Chondrocyte (in vitro differentiated cells): ENCODE measurements around the gene SEMA7A. TPM values are rescaled to one million over a fixed set of nuclear protein-coding genes. Genes with fewer than 3 reads are reported as not detected.
A peak's percentile ranks its signal among the peaks of the same experiment; 100 is the strongest.

Experiments used
- DNase-seq: peaks from one replicate; pipeline ENCODE4 v3.0.0; 2021; ENCODE audit warnings: mixed read lengths, low spot score
- H3K27ac Mint-ChIP-seq: one replicate; pipeline ENCODE4 v1.8.0; 2021; ENCODE audit warnings: mild to moderate bottlenecking, moderate library complexity, mixed read lengths; ENCODE audit not compliant: unreplicated experiment
- H3K27me3 Mint-ChIP-seq: 2 replicates; pipeline ENCODE4 v1.8.0; 2021; ENCODE audit warnings: low read depth, mixed read lengths
- H3K36me3 Mint-ChIP-seq: 2 replicates; pipeline ENCODE4 v1.8.0; 2021; ENCODE audit warnings: low read depth, mixed read lengths
- H3K4me1 Mint-ChIP-seq: 2 replicates; pipeline ENCODE4 v1.8.0; 2021; ENCODE audit warnings: low read depth, mild to moderate bottlenecking, mixed read lengths
- H3K4me3 Mint-ChIP-seq: one replicate; pipeline ENCODE4 v1.8.0; 2021; ENCODE audit warnings: mild to moderate bottlenecking, moderate library complexity, mixed read lengths; ENCODE audit not compliant: unreplicated experiment
- H3K9me3 Mint-ChIP-seq: 2 replicates; pipeline ENCODE4 v1.8.0; 2021; ENCODE audit warnings: low read depth, mixed read lengths
- CTCF ChIP-seq: fragments of 200-600 bp; sonication (generic); IDR thresholded peaks from 2 replicates; pipeline ENCODE4 v1.5.0; 2021; ENCODE audit warnings: antibody characterized with exemption, mild to moderate bottlenecking, moderate library complexity
- total RNA-seq: library from RNA; stranded (reverse); gene quantifications from 3 replicates; pipeline ENCODE4 v1.2.1, GENCODE V29; 2021

SEMA7A gene
- total RNA-seq, 1 donor from 2014 or later = 2.3 TPM

DNA sequence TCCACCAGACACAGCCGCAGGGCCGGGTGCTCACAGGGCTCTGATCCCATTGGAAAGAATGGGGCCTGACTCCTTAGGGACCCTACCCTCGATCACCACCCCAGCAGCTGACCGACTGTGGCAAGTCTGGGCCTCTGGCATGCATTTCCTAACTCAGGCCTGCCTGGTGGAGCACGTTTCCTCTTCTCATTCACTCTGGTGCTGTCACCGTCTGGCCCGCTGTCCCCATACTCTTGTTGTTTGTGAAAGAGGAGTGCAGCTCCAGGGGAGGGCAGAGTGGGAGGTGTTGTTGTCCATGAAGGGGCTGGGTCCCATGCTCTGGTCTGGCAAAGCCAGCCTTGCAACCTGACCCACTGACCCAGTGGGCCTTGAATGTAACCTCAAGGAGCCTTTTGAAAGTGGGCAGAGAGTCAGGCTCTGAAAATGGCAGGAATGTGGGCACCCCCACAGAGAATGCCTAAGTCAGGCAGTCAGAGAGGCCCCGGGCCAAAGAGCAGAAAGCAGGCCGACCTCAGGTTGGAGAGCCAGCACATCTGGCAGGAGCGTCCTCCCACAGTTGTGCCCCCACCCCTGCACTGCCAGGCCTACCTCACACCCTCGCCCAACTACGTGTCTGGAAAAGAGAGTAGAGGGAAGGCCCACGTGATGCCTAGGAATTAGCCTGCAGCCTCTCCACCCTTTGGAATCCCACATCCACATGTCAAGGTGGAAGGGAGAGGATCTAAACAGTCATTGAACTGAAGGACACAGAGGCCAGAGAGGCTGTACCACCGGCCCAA is 10.9 kb downstream of the SEMA7A start:
- H3K27me3 Mint-ChIP-seq = no peaks in the 10 kb centered on the region
- TF ChIP-seq CTCF = no peak
- peaks cover 32% of the 10 kb centered on the region for H3K4me1 Mint-ChIP-seq
- no peak overlapping the region for H3K4me3 Mint-ChIP-seq
- no peaks in the 10 kb centered on the region for H3K9me3 Mint-ChIP-seq
- H3K36me3 Mint-ChIP-seq = no peaks in the 10 kb centered on the region
- peak overlapping the region; percentile 81 for H3K27ac Mint-ChIP-seq
- no peak for DNase-seq

- no peak for DNase-seq
- TF ChIP-seq CTCF = no peak
- no peaks in the 10 kb centered on the region for H3K27me3 Mint-ChIP-seq
- no peaks in the 10 kb centered on the region for H3K9me3 Mint-ChIP-seq
- peaks cover 32% of the 10 kb centered on the region for H3K4me1 Mint-ChIP-seq
- no peaks in the 10 kb centered on the region for H3K36me3 Mint-ChIP-seq
- no peak overlapping the region for H3K4me3 Mint-ChIP-seq
- H3K27ac Mint-ChIP-seq = no peak overlapping the region
These were observed 11.5 kb downstream of the SEMA7A start for GRCh38 chr15:74422265-74422651.

DNA sequence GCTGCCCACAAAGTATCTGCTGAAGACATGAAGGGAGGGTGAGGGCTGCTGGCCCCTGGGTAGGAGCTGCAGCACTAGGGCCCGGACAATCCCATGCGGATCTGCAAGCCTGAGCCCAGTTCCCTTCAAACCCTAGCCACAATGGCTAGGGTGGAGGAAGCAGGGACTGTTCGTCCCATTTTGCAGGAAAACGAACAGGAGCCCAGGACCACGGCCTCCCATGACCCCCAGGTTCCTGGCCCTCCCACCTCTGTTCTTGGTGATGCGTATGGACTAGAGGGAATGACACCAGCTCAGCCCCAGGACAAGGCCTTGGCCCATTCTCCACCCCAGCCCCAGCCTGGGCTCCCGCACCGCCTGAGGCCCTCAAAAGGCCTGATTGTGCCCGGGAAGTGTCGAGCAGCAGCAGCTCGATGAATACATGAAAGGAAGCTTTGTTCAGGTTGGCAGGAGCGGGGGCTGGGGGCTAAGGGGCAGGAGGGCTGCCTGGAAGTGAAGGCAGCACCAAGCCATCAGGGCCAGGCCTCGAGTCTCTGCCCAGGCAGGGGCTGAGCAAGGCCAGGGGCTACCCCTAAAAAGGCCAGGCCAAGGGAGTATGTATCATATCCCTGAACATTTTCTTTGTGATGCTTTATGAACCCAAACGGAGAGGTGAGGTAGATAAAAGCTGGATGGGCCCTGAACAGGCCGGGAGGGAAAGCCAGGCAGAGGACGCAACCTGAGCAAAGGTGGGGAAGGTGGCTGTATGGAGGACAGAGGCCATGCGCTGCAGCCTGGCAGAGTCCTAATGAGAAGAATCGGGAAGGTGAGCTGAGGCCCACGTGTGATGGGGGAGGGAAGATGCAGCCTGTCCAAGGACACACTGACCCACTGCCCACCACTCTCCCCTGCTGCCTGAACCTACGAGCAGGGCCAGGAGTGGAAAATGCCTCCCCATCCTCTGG is 12.2 kb downstream of the SEMA7A start:
- H3K27ac Mint-ChIP-seq = peak overlapping the region; percentile 45
- no peaks in the 10 kb centered on the region for H3K27me3 Mint-ChIP-seq
- no peak for TF ChIP-seq CTCF
- H3K36me3 Mint-ChIP-seq = no peaks in the 10 kb centered on the region
- H3K4me3 Mint-ChIP-seq = no peak overlapping the region
- peaks cover 32% of the 10 kb centered on the region for H3K4me1 Mint-ChIP-seq
- no peak for DNase-seq
- H3K9me3 Mint-ChIP-seq = no peaks in the 10 kb centered on the region

DNA sequence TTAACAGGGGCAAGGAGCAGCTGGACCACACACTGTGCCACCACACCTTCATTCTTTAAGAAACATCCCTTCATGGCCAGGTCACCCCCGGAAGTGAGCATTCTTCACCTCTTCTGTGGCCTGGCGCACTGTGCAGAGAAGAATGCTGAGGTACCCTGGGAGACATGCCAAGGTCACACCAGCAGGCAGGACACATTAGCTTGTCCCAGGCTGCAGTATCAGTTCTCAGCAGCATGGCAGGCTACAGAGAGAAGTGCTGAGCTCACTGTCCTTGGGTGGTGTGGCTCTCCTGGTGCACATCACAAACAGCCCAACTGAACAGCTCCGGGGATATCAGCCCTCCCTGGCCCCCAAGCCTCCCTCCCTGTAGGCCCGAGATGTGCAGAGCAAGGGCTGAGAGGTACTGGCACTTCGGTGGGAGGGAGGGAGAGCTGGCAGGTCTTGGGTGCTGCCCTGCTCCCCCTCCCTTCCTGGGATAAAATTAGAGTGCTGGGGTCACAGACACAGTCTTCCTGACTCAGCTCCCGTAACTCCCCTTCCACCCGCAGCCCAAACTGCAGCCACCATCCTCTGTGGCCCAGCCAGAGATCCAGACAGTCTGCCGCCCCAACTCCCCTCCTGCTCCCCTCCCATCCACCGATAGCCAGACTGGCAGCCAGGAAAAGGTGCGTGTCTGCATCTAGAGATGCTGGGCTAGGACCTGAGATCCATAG is 13.4 kb downstream of the SEMA7A start:
- H3K4me1 Mint-ChIP-seq = peaks cover 32% of the 10 kb centered on the region
- no peak for DNase-seq
- H3K9me3 Mint-ChIP-seq = no peaks in the 10 kb centered on the region
- H3K36me3 Mint-ChIP-seq = peaks cover 3% of the 10 kb centered on the region
- H3K27ac Mint-ChIP-seq = peak overlapping the region; percentile 57
- no peak overlapping the region for H3K4me3 Mint-ChIP-seq
- no peaks in the 10 kb centered on the region for H3K27me3 Mint-ChIP-seq
- TF ChIP-seq CTCF = no peak

GRCh38 chr15:74419432-74419831 is 14.3 kb downstream of the SEMA7A start:
- Mint-ChIP-seq H3K4me3 (no peak overlapping the region), H3K9me3 (no peaks in the 10 kb centered on the region), H3K36me3 (peaks cover 3% of the 10 kb centered on the region), H3K27ac (no peak overlapping the region), H3K27me3 (no peaks in the 10 kb centered on the region), H3K4me1 (peaks cover 32% of the 10 kb centered on the region)
- DNase-seq = no peak
- TF ChIP-seq CTCF = no peak
